Measurements from ENCODE around the gene SPATA33.

SPATA33 gene

DNA sequence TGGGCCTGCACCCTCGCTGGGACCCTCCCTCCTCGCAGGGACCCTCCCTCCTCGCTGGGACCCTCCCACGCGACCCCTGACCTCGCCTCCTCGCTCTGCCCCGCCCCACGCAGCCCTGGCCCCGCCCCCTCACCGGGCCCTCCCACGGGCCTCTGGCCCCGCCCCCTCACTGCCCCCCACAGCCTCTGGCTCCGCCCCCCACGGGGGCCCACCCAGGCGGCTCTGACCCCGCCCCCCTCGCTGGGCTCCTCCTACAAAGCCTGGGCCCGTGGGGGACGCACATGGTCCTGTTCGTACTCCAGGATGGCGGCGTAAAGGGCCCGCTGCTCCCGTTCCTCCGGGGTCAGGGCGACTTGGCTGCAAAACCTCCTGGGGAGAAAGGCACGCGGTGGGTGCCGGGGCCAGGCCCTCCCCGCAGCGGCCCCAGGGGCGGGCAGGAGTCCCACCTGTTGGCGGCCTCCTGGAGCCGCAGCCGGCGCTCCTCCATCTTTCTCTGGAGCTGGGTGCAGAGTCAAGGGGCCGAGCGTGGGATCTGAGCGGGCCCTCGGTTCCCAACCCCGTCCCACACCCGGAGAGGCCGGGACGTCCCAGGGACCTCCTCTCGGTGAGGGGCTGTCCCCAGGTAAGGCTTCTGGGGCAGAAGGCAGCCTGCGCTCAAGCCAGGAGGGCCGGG, 54.1 kb downstream of the SPATA33 start:
- no peak for FAIRE-seq

DNA sequence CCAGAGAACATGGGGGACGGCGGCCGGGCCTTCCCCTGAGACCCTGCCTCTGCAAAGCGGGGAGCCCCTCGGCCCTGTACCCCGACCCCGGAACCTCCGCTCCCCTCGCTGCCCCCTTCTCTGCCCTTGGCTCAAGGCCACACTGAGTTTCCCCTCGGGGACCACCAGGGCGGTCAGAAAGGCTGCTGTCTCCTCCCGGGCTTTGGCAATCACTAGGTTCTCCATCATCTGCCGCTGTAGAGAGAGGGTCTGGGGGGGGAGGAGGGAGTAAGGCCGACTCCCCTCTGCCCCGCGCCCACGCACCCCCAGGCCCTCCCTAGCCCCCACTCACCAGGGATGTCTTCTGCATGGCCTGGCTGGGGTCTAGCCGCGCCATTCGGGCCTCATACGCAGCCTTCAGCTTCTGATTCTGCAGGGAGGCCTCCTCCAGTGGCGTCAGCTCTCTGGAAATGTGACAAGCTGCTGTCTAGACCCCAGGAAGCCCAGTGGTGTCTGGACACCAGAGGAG, 54.7 kb downstream of the SPATA33 start:
- FAIRE-seq, result no peak

DNA sequence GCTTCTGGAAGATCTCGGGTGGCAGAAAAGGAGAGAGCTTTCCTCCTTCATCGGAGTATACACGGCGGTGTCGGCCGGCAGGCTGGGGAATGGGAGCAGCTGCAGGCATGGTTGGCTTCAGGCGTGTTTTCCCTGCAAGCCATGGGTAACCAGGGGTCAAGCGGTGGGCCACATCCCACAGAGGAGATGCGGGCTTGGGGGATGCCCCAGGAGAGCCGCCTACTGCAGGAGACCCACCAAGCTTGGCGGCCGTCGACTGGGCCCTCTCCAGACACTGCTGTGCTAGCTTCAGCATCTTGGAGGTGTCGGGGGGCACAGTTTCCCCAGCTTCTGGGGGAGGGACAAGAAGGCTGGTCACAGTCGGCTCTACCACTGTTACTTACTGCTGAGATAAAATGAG, 58.9 kb downstream of the SPATA33 start:
- no peak for FAIRE-seq

DNA sequence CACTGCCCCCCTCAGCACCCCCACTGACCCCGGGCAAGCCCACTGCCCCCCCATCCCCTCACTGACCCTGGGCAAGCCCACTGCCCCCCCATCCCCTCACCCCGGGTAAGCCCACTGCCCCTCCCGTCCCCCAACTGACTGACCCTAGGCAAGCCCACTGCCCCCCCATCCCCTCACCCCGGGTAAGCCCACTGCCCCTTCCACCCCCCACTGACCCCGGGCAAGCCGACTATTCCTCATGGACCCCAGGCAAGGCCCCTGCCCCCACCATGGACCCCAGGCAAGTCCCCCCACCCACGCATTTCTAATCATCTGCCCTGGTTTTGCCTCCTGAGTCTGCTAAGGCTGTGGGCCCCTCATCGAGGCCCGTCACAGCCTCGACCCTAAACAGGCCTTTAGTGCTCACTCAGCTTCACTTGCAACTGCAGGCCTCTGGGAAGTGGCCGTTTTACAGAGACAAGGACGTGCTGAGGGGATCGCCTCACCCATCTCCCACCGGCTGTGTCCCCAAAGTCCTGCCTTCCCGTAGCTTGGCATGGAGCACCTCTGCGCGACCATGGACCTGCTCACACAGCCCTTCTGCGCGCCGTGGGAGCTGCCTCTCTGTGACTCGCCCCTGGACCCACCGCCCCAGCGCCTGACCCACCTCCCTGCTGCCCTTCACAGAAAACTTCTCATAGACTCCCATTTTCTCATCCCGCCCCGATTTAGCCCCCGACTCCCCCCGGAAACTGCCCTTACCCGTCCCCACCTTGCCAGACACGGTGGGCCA, 59.5 kb downstream of the SPATA33 start:
- FAIRE-seq, result no peak

DNA sequence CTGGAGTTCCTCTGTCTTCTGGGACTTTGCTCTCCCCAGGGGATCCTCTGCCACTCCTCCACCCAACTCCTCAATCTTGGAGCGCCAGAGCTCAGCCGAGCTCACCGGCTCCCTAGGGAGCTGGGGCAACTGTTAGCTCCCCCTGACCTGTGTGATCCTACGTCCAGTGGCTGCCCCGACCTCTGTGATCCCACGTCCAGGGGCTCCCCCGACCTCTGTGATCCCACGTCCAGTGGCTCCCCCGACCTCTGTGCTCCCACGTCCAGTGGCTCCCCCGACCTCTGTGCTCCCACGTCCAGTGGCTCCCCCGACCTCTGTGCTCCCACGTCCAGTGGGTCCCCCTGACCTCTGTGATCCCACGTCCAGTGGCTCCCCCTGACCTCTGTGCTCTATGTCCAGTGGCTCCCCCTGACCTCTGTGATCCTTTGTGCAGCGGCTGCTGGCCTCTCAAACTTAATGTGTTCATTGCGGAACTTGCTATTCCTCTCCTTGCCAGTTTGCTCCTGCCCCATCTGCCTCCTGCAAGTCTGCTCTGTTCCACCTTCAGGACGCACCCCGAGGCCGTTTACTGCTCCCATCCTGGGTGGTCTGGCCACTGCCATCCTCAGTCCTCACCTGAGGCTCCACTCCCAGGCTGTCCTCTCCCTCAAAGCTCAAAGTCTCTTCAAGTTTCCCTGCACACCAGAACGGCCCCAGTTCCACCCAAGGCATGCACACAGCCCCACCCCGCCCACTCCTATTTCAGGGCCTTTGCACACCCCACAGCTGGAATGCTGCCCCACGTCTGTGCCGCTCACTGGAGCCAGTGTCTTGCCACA, 60.3 kb downstream of the SPATA33 start:
- no peak for FAIRE-seq
